ENCODE measurements around the gene MYBPH.

GRCh38 chr1:203151362-203152157, 24.1 kb downstream of the MYBPH start:
- TF ChIP-seq CREB5 (CRISPR knock-in tag; IDR thresholded peaks at IDR 0.05; ENCODE audit: low read depth) (no peak), BACH2 (CRISPR knock-in tag; IDR thresholded peaks at IDR 0.05; ENCODE audit: borderline replicate concordance) (no peak), ZFP3 (CRISPR knock-in tag; IDR thresholded peaks at IDR 0.05) (no peak), ARNTL (CRISPR knock-in tag; IDR thresholded peaks at IDR 0.05; ENCODE audit: borderline replicate concordance, low read depth) (no peak), POU6F1 (CRISPR knock-in tag; IDR thresholded peaks at IDR 0.05; ENCODE audit: borderline replicate concordance, low read depth) (no peak), ZC3H10 (CRISPR knock-in tag; IDR thresholded peaks at IDR 0.05) (no peak), ESRRG (CRISPR knock-in tag; IDR thresholded peaks at IDR 0.05) (no peak), CSRNP3 (CRISPR knock-in tag; IDR thresholded peaks at IDR 0.05) (no peak), ZNF70 (CRISPR knock-in tag; IDR thresholded peaks at IDR 0.05) (no peak), CSDC2 (CRISPR knock-in tag; IDR thresholded peaks at IDR 0.05) (no peak), TOX (CRISPR knock-in tag; IDR thresholded peaks at IDR 0.05; ENCODE audit: borderline replicate concordance) (no peak), TSHZ2 (CRISPR knock-in tag; IDR thresholded peaks at IDR 0.05) (no peak)
